Epithelial cell of esophagus (primary cell): ENCODE measurements around the gene LENEP.

Experiments
- DNase-seq: peaks from one replicate; pipeline ENCODE4 v3.0.0; 2010; ENCODE audit warnings: low read depth
- H3K4me3 ChIP-seq: 2 replicates; pipeline ENCODE4 v1.5.1; 2011; ENCODE audit warnings: mild to moderate bottlenecking, low read length, control low read depth
- TF ChIP-seq, protein P1 (sequence below): IDR thresholded peaks from 2 replicates; pipeline ENCODE4 v1.5.1; 2011; ENCODE audit warnings: low read depth, mild to moderate bottlenecking, low read length, control low read depth, inconsistent platforms; ENCODE audit not compliant: insufficient read depth; ENCODE audit errors: missing control alignments

LENEP gene

DNA sequence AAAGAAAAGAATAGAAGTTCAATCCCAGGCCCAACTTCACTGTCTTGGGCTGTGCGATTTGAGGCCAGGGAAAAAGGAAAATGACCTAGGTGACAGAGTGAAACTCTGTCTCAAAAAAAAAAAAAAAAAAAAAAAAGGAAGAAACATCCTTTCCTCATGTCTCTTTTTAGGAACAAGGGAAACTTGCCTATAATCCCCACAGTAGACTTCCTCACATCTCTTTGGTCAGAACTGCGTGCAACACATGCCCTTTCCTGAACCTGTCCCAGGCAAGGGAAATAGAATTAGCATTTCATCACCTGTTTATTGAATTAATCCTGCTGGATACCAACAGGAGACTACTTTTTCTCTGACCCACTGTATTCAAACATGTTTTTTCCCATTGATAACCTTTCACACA is 42.5 kb downstream of the LENEP start:
- no peak overlapping the region for H3K4me3 ChIP-seq
- no peak for DNase-seq
- TF ChIP-seq, protein P1, sequence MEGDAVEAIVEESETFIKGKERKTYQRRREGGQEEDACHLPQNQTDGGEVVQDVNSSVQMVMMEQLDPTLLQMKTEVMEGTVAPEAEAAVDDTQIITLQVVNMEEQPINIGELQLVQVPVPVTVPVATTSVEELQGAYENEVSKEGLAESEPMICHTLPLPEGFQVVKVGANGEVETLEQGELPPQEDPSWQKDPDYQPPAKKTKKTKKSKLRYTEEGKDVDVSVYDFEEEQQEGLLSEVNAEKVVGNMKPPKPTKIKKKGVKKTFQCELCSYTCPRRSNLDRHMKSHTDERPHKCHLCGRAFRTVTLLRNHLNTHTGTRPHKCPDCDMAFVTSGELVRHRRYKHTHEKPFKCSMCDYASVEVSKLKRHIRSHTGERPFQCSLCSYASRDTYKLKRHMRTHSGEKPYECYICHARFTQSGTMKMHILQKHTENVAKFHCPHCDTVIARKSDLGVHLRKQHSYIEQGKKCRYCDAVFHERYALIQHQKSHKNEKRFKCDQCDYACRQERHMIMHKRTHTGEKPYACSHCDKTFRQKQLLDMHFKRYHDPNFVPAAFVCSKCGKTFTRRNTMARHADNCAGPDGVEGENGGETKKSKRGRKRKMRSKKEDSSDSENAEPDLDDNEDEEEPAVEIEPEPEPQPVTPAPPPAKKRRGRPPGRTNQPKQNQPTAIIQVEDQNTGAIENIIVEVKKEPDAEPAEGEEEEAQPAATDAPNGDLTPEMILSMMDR: no peak

DNA sequence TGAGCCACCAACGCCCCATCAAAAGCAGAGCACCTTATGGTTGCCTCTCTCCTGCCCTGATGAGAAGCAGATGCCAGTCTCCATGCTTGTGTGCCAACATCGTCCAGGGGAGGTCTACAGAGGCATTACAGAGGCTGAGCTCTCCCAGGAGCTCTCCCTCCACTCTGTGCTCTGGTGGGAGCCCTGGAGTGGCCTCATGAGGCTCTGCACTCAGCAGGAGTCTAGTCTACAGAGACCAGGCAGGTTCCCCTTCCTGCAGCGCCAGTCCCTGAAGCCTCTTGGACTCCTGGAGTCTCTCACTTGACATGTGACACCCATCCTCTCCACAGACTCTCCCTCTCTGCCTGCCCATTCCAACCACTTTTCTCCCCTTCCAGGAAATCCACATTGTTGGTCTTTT is 43.7 kb downstream of the LENEP start:
- DNase-seq: no peak
- no peak overlapping the region for H3K4me3 ChIP-seq
- TF ChIP-seq, protein P1: no peak

DNA sequence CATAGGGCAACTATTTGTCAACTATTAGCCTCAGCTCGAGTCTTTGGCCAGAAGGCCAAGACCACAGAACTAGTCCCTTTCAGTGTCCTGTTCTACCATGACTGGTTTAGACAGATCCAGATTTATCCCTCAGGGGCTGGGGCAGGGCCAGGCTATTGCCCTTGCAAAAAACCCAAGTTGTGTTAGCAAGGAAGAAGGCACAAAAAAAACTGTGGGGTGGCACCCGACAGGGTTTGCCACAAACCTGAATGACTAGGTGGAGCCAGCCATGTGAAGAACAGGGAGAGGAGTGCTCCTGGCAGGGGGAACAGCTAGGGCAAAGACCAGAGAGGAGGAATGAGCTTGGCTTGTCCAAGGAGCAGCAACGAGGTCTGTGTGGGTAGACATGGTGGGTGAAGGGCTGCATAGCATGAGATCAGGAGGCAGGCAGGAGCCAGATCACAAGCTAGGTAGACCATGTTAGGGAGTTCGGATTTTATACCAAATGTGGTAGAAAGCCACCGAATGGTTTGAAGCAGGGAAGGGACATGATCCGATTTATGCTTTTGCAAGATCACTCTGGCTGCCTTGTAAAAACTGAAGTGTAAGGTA is 44.6 kb downstream of the LENEP start:
- peak; percentile 44 for DNase-seq
- TF ChIP-seq, protein P1: no peak
- no peak overlapping the region for H3K4me3 ChIP-seq

DNA sequence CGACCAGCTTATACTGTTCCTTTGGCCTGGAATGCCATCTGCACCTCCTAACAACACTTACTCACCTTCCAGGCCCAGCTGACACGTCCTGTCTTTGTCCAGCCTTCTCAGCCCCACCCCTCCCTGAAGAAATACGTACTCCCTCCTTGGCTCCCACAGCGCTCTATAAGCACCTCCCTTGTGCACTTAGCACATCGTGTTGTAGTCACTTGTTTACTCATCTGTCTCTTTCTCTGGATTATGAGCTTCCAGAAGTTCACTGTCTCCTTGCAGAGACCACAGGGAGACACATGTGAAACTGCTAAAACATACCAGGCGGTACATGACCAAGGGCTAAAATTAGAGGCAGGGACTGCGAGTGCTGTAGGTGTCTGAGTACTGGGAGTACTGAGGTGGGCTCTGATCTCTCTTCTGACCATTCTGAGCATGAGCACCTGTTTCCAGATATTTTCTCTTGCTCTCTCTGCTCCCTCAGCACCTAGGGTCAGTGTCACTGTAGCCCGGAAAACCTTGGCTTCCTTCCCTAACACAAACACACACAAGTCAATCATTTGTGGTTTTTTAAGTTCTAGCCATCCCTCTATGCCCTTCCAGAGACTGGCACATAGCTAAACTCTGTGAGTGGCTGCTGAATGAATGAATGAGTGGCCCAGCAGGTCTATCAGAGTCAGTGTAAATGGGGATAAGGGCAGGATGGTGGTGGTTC is 45.4 kb downstream of the LENEP start:
- DNase-seq: peak; percentile 97
- TF ChIP-seq, protein P1: no peak

DNA sequence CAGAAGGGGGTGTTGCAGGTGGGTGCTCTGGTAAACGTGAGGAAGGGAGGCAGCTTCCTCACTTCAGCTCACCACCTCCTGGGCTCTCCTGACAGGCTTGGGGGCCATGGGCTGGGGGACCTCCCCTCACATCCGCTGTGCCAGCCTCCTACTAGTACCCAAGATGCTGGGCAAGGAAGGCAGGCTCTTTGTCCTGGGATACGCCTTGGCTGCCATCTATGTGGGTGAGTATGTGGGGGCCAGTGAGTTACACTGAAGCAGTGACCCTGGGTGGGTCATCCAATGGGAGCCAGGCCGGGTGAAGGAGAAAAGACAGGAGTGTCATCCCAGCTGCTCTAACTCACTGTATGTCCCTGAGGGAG is 45.9 kb downstream of the LENEP start:
- TF ChIP-seq, protein P1: no peak
- no peak overlapping the region for H3K4me3 ChIP-seq
- DNase-seq: no peak

More for the DNA sequence above, 45.4 kb downstream of the LENEP start:
- no peak overlapping the region for H3K4me3 ChIP-seq

DNA sequence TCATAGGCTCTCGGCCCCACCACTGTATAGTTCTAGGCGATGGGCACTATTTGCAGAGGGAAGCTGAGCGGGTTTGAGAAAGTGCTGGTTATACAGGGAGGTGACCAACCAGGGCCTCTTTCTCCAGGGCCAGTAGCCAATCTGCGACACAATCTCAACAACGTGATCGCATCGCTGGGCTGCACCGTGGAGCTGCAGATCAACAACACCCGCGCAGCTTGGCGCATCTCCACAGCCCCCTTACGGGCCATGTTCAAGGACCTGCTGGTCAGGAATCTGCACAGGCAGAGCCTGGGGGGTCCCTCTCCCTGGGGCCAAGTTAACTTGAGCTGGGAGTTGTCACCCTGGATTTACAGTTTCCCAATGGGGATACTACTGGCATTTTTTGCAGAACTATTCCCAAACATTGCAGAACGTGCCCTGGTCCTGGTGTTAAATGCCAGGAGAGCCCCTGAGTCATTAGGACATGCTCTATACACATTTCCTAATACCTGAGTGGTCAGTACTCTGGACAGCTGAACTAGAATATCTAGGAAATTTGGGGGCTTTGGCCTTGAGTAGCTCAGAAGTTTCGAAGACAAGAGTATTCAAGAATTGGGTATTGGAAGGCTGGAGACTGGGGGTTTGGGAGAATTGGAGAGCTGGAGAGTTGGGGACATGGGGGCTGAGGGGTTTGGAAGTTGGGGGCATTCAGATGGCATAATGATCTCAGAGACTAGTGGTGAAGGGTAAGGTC is 47.1 kb downstream of the LENEP start:
- TF ChIP-seq, protein P1: no peak
- no peak for DNase-seq
- H3K4me3 ChIP-seq: no peak overlapping the region

DNA sequence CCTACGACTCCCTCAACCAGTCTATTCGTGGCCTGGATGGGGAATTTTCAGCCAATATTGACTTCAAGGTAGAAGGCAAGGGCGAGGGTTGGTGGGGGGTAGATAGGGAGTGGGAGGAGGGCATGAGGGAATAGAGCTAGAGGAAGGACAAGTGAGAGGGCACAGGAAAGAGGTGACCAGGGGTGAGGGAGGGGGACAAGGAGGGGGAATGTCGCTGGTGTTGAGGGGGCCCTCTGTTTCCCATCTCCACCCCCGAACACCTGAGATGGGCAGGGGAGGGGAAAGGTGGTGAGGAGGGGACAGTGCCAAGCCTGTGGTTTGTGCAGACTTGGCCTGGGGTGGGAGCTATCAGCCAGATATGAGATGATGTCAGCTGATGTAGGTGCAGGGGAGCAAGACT is 49.4 kb downstream of the LENEP start:
- DNase-seq: no peak
- TF ChIP-seq, protein P1: no peak
- no peak overlapping the region for H3K4me3 ChIP-seq
